Renal cortical epithelial cell (primary cell): Measurements from ENCODE around the gene C6orf89. TPM values are rescaled to one million over a fixed set of nuclear protein-coding genes. Genes with fewer than 3 reads are reported as not detected.
A peak's percentile ranks its signal among the peaks of the same experiment; 100 is the strongest.
"Not testable (repeated sequence)": the region's sequence is repeated elsewhere in the genome, so short reads cannot be mapped to it uniquely, and the experiment has no call there.

ENCODE experiments used
- DNase-seq: peaks from one replicate; pipeline ENCODE4 v3.0.0-alpha.2; 2011; ENCODE audit warnings: low read depth
- total RNA-seq: library from RNA; depleted of rRNA; stranded (reverse); fragments of >200 nt; gene quantifications from 2 replicates; pipeline ENCODE4 v1.2.3, GENCODE V29; 2014

The C6orf89 gene
- total RNA-seq, 1 donor from 2014 or later: 48.2 TPM

GRCh38 chr6:36947570-36948351, 62.0 kb downstream of the C6orf89 start:
- no peak for DNase-seq

GRCh38 chr6:36949076-36949475, 63.3 kb downstream of the C6orf89 start:
- not testable (repeated sequence) for DNase-seq

- DNase-seq: peak; percentile 32
Observed at GRCh38 chr6:36949636-36950035, 63.9 kb downstream of the C6orf89 start.

- DNase-seq: no peak
Observed at GRCh38 chr6:36953931-36954261, 68.1 kb downstream of the C6orf89 start.

GRCh38 chr6:36954262-36954931, 68.6 kb downstream of the C6orf89 start, which contains the start of gene PI16:
Gene PI16, plus strand, starts transcription at chr6:36954738. Its CDS starts 23 bp downstream, at chr6:36954761.
- DNase-seq: no peak

- DNase-seq: no peak
Observed at GRCh38 chr6:36955136-36955535, 69.4 kb downstream of the C6orf89 start.

- peak; percentile 30 for DNase-seq
Observed at GRCh38 chr6:36955671-36956445, 70.1 kb downstream of the C6orf89 start.

GRCh38 chr6:36956446-36956820, 70.7 kb downstream of the C6orf89 start:
- DNase-seq: no peak

- DNase-seq: no peak
Observed at GRCh38 chr6:36957773-36958271, 72.1 kb downstream of the C6orf89 start.

- DNase-seq: no peak
Observed at GRCh38 chr6:36958775-36959554, 73.2 kb downstream of the C6orf89 start.

GRCh38 chr6:36959555-36960250, 74.0 kb downstream of the C6orf89 start:
- no peak for DNase-seq

- DNase-seq: no peak
Observed at GRCh38 chr6:36961441-36962435, 76.0 kb downstream of the C6orf89 start.

- DNase-seq: no peak
Observed at GRCh38 chr6:36962874-36963273, 77.1 kb downstream of the C6orf89 start.

- no peak for DNase-seq
Observed at GRCh38 chr6:36963451-36964290, 77.9 kb downstream of the C6orf89 start.

- no peak for DNase-seq
Observed at GRCh38 chr6:36964349-36964748, 78.6 kb downstream of the C6orf89 start.

- no peak for DNase-seq
Observed at GRCh38 chr6:36964908-36965307, 79.2 kb downstream of the C6orf89 start.

GRCh38 chr6:36967301-36967700, 81.5 kb downstream of the C6orf89 start:
- DNase-seq: peak; percentile 23

GRCh38 chr6:36967757-36968156, 82.0 kb downstream of the C6orf89 start:
- DNase-seq: no peak
